HG03095 (cell line): ENCODE measurements around the gene GIPC1.

Source experiments
- ATAC-seq: cut with Tn5 transposase; IDR thresholded peaks from one replicate; pipeline ENCODE4 v1.9.1; 2021; ENCODE audit warnings: moderate library complexity; ENCODE audit not compliant: unreplicated experiment

GIPC1 gene

DNA sequence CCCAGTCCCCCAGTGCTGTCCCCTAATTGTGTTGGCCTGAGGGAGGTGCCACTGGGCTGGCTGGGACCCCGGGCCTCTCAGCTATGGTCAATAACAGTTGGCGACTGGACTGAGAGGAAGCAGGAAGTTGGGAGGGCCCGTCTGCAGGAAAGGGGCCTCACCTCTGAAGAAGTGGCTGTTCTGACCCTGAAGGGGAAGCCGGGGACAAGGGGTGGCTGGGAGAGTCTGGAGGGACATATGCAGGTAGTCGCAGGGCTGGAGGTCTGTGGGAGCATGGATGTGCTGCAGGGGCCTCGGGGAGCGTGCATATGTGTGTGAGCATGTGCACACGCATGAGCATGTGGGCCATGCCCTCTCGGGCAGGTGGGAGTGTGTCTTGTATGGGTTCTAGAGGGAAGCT, 56.9 kb downstream of the GIPC1 start:
- no peak for ATAC-seq

DNA sequence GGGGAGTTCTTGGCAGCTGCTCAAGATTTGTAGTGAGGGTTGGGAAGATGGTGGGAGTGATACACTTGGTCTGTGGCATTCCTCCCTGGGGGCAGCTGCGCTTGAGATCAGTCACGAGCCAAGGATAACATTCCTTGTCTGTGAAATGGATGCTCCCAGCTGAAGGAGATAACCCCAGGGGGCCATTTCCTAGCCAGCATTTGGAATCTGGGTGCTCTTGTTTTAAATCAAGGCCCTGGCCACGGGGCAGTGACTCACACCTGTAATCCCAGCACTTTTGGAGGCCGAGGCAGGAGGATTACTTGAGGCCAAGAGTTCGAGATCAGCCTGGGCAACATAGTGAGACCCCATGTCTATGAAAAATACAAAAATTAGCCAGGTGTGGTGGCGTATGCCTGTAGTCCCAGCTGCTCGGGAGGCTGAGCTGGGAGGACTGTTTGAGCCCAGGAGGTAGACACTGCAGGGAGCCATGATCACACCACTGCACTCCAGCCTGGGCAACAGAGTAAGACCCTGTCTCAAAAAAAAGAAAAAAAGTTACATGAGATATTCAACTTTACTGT, 58.3 kb downstream of the GIPC1 start:
- ATAC-seq, result no peak

DNA sequence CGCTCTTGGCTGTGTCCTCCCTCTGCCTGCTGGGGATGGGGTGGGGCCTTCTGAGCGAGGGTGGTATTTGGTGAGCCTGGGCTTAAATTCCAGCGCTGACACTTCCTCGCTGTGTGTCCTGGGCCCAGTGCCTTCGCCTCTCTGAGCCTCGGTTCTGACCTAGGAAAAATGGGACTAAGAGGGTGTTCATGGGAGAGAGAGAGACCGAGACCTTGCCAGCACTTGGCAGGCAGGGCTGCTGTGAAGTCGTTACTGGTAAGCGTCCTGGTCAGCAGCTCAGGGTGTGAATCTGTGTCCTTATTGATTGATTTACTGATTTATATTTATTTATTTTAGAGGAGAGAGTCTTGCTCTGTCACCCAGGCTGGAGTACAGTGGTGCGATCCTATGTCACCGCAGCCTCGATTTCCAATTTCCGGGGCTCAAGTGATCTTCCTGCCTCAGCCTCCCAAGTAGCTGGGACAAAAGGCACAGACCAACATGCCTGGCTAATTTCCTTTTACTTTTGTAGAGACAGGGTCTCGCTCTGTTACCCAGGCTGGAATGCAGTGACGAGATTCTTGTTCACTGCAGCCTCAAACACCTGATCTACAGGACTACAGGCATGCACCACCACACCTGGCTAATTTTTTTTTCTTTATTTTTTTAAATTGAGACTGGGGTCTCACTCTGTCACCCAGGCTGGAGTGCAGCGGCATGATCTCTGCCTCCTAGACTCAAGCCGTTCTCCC, 60.4 kb downstream of the GIPC1 start:
- no peak for ATAC-seq

DNA sequence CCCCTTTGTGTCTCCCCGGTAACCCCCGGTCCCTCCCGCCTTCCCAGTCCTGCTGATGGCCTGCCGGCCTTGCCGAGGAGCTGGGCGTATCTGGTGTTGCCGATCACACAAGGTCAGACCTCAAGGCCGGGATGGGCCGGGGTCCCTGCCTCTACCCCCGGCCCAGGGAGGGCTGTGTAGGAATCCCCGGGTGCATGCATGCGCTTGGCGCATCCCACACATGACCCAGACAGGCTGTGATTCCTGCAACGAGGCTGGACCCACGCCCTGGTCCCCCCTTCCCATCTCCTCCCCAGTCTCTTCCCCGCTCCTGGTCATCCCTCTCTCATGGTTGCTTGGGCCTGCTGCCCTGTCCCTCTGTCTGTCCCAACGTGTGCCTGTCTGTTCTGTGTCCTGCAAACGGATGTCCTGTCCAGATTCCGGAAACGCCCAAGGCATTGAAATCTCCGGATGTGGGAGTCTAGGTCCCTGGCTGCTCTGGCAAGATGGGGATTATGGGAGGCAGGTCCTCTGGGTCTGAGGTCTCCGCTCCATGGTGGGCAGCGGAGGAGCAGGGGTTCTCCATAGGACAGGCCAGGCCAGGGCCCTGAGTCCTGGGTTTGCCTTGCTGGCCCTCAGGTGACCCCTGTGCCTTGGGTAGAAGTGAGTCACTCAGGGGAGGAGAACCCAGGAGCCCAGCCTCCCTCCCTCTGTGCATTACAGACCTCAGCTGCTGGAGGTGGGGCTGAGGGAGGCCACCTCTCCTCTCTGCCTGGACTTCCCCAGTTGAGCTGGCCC, 61.2 kb downstream of the GIPC1 start:
- no peak for ATAC-seq

DNA sequence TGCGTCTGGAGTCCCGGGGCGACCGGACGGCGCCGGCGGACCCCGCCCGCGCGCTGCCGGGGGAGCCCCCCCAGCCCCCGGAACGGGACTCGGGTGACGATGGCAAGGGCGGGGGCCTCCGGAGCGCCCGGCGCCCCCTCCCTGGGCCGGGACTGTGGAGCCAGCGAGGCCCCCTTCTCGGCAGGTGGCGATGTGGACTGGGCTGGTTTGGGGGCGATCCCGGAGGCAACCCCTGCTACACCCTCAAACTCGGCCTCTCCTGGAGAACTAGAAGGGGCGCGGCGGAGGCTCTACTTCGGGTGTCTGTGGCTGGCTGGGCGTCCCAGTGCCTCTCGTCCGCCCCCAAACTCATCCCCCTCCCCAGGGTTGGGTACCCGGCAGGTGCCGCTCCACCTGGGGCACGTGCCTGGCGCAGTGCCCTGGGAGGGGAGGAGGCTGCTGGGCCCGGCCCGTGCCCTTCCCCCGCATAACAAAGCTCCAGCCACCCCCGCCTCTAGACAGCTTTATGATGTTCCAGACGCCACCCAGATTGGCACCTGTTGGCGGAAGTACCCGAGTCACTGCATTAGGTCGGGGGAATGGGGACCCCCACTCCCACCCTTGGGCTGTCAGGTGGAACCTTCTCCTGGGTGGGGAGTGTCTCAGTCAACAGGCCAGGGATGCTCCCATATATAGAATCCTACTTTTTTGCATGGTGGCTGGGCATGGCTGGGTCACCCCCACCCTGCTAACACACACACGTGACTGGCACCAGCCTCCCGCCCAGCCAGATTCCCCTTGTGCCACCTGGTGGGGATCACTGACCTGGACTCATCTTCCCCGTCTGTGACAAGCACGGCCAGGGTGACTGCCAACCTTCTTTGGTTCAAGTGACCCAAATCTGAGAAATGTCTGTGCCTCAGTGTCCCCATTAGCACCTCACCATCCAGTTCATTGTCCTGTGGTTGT, 62.1 kb downstream of the GIPC1 start:
- no peak for ATAC-seq

DNA sequence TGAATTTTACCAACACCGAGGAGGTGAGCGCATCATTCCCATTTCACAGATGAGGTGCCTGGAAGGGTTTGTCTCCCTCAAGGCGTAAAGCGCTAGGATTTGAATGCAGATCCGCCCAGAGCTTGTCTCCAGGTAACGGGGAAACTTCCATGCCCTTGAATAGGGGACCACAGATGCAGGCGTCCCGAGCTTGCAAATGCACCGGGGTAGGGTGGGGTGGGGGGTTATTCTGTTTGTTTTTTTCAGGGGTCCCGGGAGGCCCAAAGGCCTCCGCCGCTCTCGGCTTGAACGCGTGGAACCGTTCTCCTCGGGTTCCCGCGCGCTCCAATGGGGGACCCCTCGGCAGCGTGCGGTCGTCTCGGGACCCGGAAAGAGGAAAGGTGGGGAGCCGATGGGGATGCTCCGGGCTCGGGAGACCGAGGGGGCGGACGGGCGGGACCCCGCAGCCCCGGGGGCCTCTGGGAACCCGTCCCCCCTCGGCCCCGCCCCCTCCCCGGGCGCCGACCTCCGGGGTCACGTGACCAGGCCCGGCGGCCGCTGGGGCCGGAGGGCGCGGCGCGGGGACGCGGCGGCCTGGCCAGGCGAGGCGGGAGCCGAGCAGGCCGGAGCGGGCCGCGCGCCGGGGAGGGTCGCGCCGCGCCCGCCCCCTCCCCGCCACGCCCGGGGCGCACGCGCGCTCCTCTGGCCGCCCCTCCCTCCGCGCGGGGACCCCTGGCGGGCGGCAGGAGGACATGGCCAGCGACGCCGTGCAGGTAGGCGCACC, 63.0 kb downstream of the GIPC1 start, which contains the start of gene PKN1:
Gene PKN1 (plus strand): TSS at position 516 of the 763 bp plus-strand sequence. CDS start 216 bp downstream, at position 732.
- no peak for ATAC-seq

DNA sequence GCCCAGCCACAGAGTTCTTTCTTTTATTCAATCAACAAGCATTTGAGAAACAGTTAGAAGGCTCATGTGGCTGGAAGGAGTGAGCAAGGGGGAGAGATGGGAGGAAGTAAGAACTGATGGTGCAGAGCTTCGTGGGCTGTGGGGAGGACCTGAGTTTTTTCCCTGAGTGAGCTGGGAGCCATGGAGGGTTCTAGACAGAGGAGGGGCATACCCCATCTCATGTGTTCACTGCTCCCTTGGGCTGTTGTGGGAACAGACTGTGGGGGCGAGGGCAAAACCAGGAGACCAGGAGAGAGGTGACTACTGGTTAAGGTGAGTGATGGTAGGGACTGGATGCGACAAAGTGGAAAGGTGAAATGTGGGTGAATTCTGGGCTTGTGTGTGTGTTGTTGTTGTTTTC, 65.2 kb downstream of the GIPC1 start:
- ATAC-seq, result no peak

DNA sequence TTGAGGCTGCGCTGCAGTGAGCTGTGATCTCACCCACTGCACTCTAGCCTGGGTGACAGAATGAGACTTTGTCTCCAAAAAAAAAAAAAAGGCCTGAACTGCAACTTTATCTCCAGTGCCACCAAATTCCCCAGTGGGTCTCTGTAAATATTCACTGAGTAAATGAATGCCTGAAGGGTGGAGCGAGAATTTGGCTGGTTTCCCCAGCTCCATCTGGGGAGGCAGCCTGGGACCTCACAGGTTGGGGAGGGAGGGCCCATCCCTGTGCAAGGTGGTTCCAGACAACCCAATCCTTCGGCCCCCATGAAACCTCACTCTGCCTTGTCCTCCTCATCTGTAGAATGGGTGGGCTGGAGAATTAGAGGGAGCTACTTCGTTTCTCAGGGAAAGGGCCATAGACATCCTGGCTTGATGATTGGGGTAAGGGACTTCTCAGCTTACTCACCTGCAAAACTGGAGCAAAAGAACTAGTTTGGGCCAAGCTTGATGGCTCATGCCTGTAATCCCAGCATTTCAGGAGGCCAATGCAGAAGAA, 67.0 kb downstream of the GIPC1 start:
- no peak for ATAC-seq
